IMR-90 (cell line): ENCODE data around the gene AOPEP. TPM values are rescaled to one million over a fixed set of nuclear protein-coding genes. Genes with fewer than 3 reads are reported as not detected.
"Not testable (repeated sequence)": the region's sequence is repeated elsewhere in the genome, so short reads cannot be mapped to it uniquely, and the experiment has no call there.

ENCODE experiments used
- ATAC-seq: fragments of 200-7000 bp; cut with Tn5 transposase; 2 replicates; pipeline ENCODE4 v1.9.1; 2020; ENCODE audit warnings: low read depth, mild to moderate bottlenecking, moderate library complexity
- BruUV-seq: library from RNA; stranded (reverse); fragments of 400-500 nt; replicated peaks from 2 replicates; lab custom pipeline; 2021; lab: Mats Ljungman, UMichigan
- CTCF ChIA-PET: fragments of 300-600 bp; formaldehyde crosslinking; extraction: SDS; loops from one replicate; lab custom pipeline; 2021; ENCODE audit warnings: antibody characterized with exemption; lab: Yijun Ruan, JAX
- POLR2A ChIA-PET: fragments of 300-600 bp; sonication (Branson Sonifier 250); formaldehyde crosslinking; loops from one replicate; lab custom pipeline; 2022; ENCODE audit warnings: antibody characterized with exemption; ENCODE audit not compliant: unreplicated experiment; lab: Charles Lee
- DNase-seq: peaks from one replicate; pipeline ENCODE4 v3.0.0; 2013
- H2AFZ ChIP-seq: replicated peaks from 2 replicates; pipeline ENCODE3; 2013; ENCODE audit warnings: low read length, mild to moderate bottlenecking; ENCODE audit not compliant: poor library complexity
- H2AK5ac ChIP-seq: 2 replicates; pipeline ENCODE4 v1.6.1; 2013; ENCODE audit warnings: low read depth, low read length, inconsistent platforms
- H2AK9ac ChIP-seq: replicated peaks from 2 replicates; pipeline ENCODE3; 2013; ENCODE audit warnings: mild to moderate bottlenecking, low read depth, low read length, moderate library complexity; ENCODE audit not compliant: poor library complexity
- H2BK120ac ChIP-seq: 2 replicates; pipeline ENCODE4 v1.6.1; 2013; ENCODE audit warnings: low read depth, low read length, inconsistent platforms
- H2BK15ac ChIP-seq: 3 replicates; pipeline ENCODE4 v1.6.1; 2013; ENCODE audit warnings: low read depth, low read length, inconsistent platforms
- H2BK20ac ChIP-seq: 2 replicates; pipeline ENCODE4 v1.6.1; 2013; ENCODE audit warnings: low read depth, mild to moderate bottlenecking, inconsistent platforms, low read length, moderate library complexity
- H2BK5ac ChIP-seq: 2 replicates; pipeline ENCODE4 v1.6.1; 2013; ENCODE audit warnings: mild to moderate bottlenecking, low read depth, low read length, inconsistent platforms; ENCODE audit not compliant: poor library complexity, severe bottlenecking
- H3K14ac ChIP-seq: replicated peaks from 2 replicates; pipeline ENCODE4 v1.6.1; 2013; ENCODE audit warnings: low read depth, low read length, inconsistent platforms
- H3K18ac ChIP-seq: 2 replicates; pipeline ENCODE4 v1.6.1; 2013; ENCODE audit warnings: low read depth, low read length, control low read depth
- H3K23ac ChIP-seq: 2 replicates; pipeline ENCODE4 v1.6.1; 2013; ENCODE audit warnings: low read depth, low read length, inconsistent platforms
- H3K27ac ChIP-seq: 2 replicates; pipeline ENCODE4 v1.5.1; 2013; ENCODE audit warnings: mild to moderate bottlenecking, control low read depth, low read length; ENCODE audit not compliant: insufficient read depth
- H3K27me3 ChIP-seq: 2 replicates; pipeline ENCODE4 v1.6.1; 2013; ENCODE audit warnings: low read length; ENCODE audit not compliant: control insufficient read depth, insufficient read depth
- H3K36me3 ChIP-seq: 2 replicates; pipeline ENCODE4 v1.6.1; 2013; ENCODE audit warnings: low read length, mixed read lengths; ENCODE audit not compliant: control insufficient read depth, insufficient read depth
- H3K4ac ChIP-seq: 2 replicates; pipeline ENCODE4 v1.6.1; 2013; ENCODE audit warnings: low read depth, low read length, inconsistent platforms
- H3K4me1 ChIP-seq: 2 replicates; pipeline ENCODE4 v1.6.1; 2013; ENCODE audit warnings: low read length, mixed read lengths; ENCODE audit not compliant: control insufficient read depth, insufficient read depth
- H3K4me2 ChIP-seq: 2 replicates; pipeline ENCODE4 v1.6.1; 2013; ENCODE audit warnings: low read depth, mild to moderate bottlenecking, control low read depth, low read length, moderate library complexity
- H3K4me3 ChIP-seq: 2 replicates; pipeline ENCODE4 v1.5.1; 2013; ENCODE audit warnings: low read depth, mild to moderate bottlenecking, control low read depth, low read length, moderate library complexity; ENCODE audit not compliant: insufficient read depth
- H3K56ac ChIP-seq: 2 replicates; pipeline ENCODE4 v1.6.1; 2013; ENCODE audit warnings: low read length, inconsistent platforms; ENCODE audit not compliant: insufficient read depth; ENCODE audit errors: extremely low read depth
- H3K79me1 ChIP-seq, 2 experiments: 2 replicates each; pipeline ENCODE4 v1.6.1; 2013; ENCODE audit warnings: low read length in 2 of 2, inconsistent platforms in 1 of 2, low read depth in 1 of 2
- H3K9ac ChIP-seq: 2 replicates; pipeline ENCODE4 v1.6.1; 2013; ENCODE audit warnings: low read depth, low read length, control low read depth
- H3K9me1 ChIP-seq: 2 replicates; pipeline ENCODE4 v1.6.1; 2013; ENCODE audit warnings: low read length, inconsistent platforms; ENCODE audit not compliant: insufficient read depth
- H3K9me3 ChIP-seq: 2 replicates; pipeline ENCODE4 v1.6.1; 2013; ENCODE audit warnings: low read length; ENCODE audit not compliant: control insufficient read depth, insufficient read depth
- H4K20me1 ChIP-seq: 2 replicates; pipeline ENCODE4 v1.6.1; 2013; ENCODE audit warnings: low read length, inconsistent platforms; ENCODE audit not compliant: insufficient read depth
- H4K5ac ChIP-seq: 2 replicates; pipeline ENCODE4 v1.6.1; 2013; ENCODE audit warnings: mild to moderate bottlenecking, low read depth, low read length, control low read depth
- H4K8ac ChIP-seq, 2 experiments: 2 replicates each; pipeline ENCODE4 v1.6.1; 2013; ENCODE audit warnings: low read depth in 2 of 2, low read length in 2 of 2, control low read depth in 1 of 2, inconsistent platforms in 1 of 2
- H4K91ac ChIP-seq: 2 replicates; pipeline ENCODE4 v1.6.1; 2013; ENCODE audit warnings: low read depth, low read length, inconsistent platforms; ENCODE audit not compliant: insufficient read depth
- CTCF ChIP-seq: conservative IDR thresholded peaks from 2 replicates; pipeline ENCODE4 v1.5.1; 2012; ENCODE audit warnings: mild to moderate bottlenecking, low read depth, low read length, improper control_type of control experiment
- RFX5 ChIP-seq: IDR thresholded peaks from 2 replicates; pipeline ENCODE4 v1.8.0; 2012; ENCODE audit warnings: low read depth, mild to moderate bottlenecking, low read length, moderate library complexity
- WGBS, 2 experiments: methylation state at CpG; one replicate each; pipeline versions ENCODE4 v1.1.5 to v1.1.7; 2013; ENCODE audit warnings: missing lambda C conversion rate in 2 of 2; ENCODE audit not compliant: insufficient read length in 1 of 2; ENCODE audit errors: extremely low coverage in 2 of 2; 5-methylcytosine and 5-hydroxymethylcytosine counted together
- dilution Hi-C: fragments of 300-500 bp; cut with HindIII; formaldehyde crosslinking; loops from one replicate; pipeline ENCODE4 v1.14.3; 2018; ENCODE audit warnings: low sequenced_read_pairs; ENCODE audit not compliant: unreplicated experiment
- in situ Hi-C: fragments of 300-500 bp; cut with MboI; formaldehyde crosslinking; loops from 3 replicates; pipeline ENCODE4 v1.14.3; 2019; ENCODE audit warnings: low sequenced_read_pairs, inconsistent platforms, mixed read lengths
- intact Hi-C: fragments of 100-400 bp; cut with micrococcal nuclease; formaldehyde crosslinking; loops from 2 replicates; pipeline ENCODE4 v1.10.0; 2022
- polyA plus RNA-seq, 3 experiments: library from polyadenylated mRNA; depleted of rRNA; stranded (reverse); fragments of >200 nt; gene quantifications; 2 replicates each; pipeline ENCODE4 v1.2.3, GENCODE V29; 2012; ENCODE audit warnings: low replicate concordance in 1 of 3
- total RNA-seq: library from RNA; depleted of rRNA; stranded (reverse); fragments of >200 nt; gene quantifications from 2 replicates; pipeline ENCODE4 v1.2.3, GENCODE V29; 2012

AOPEP gene
- total and polyA plus RNA-seq, 2 of the 4 experiments (the other 2 are of a cell fraction) = 34.9 to 38.7 TPM

DNA sequence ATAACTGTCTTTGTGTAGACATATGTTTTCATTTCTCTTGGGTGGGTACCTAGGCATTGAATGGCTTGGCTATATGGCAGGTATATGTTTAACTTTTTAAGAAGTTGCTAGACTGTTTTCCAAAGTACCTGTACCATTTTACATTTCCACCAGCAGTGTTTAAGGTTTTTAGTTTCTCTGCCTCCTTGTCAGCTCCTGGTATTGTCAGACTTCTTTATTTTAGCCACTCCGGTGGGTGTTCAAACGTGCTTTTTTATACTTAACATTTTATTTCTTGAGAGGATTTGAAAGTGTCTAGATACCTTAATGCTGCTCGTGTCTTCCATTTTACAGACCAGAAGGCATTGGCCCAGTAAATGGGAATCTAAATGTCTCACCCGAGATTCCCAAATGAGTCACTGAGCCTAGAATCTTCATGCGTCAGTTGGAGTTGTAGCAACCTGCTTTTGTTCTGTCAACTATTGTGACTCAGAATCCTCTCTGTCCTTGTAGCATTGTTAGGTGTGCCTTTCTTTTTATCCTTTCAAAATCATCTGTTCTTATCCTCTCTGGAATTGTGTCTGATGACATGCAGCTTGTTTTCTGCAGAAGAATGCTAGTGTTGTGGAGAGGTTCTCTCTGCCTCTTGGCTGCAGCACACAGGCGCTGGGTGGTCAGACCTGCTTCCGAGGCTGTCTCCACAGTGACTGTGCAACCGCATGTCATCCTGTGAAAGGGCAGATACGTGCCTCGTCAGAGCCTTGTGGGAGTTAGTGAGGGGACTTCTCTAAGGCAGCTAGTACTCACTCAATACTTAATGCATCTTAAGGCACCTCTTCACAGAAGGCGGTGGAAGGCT, 291.8 kb downstream of the AOPEP start (continued):
- no peak for TF ChIP-seq CTCF
- TF ChIP-seq RFX5 = no peak

DNA sequence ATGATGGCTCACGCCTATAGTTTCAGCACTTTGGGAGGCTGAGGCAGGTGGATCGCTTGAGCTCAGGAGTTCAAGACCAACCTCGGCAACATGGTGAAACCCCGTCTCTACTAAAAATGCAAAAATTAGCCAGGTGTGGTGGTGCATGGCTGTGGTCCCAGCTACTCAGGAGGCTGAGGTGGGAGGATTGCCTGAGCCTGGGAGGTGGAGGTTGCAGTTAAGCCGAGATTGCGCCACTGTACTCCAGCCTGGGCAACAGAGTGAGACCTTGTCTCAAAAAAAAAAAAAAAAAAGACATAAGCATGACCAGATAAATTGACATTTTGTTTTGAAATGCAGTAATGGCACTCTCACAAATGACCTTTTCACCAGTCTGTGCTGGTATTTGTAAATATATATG, 294.1 kb downstream of the AOPEP start:
- DNase-seq, H3K14ac ChIP-seq, H2BK15ac ChIP-seq, H2BK20ac ChIP-seq, dilution Hi-C loops, H4K8ac ChIP-seq, CTCF ChIA-PET, H2AK5ac ChIP-seq, H3K9me3 ChIP-seq, H2AFZ ChIP-seq, ATAC-seq, BruUV-seq, intact Hi-C loops, H3K27ac ChIP-seq, H3K4ac ChIP-seq, H3K4me3 ChIP-seq, H2BK120ac ChIP-seq, H3K4me2 ChIP-seq, H3K27me3 ChIP-seq, H2AK9ac ChIP-seq, H3K18ac ChIP-seq, H3K23ac ChIP-seq, H3K9ac ChIP-seq, H3K56ac ChIP-seq, H4K5ac ChIP-seq, H4K91ac ChIP-seq: not testable (repeated sequence)
- POLR2A ChIA-PET = interaction anchor here (0.6 to 0.7 kb wide), 2 partner anchors 9 to 249 kb away, joined by 3 to 6 read pairs; no protein-coding TSS in a partner anchor
- Histone ChIP-seq H4K20me1 (peaks cover 35% of the 10 kb centered on the region), H3K36me3 (peaks cover 31% of the 10 kb centered on the region), H2BK5ac (peak overlapping the region; percentile 83), H3K79me1 (peaks cover 29 to 82% of the 10 kb centered on the region in 2 experiments), H3K4me1 (peaks cover 39% of the 10 kb centered on the region), H3K9me1 (peaks cover 39% of the 10 kb centered on the region)
- WGBS, 2 experiments = no CpG with 5 or more reads among the region's 6 CpGs
- in situ Hi-C loops = loop anchor here (10.0 kb wide), 1 partner anchor 236 kb away; no protein-coding TSS in a partner anchor
